ENCODE measurements around the gene SPHKAP.

DNA sequence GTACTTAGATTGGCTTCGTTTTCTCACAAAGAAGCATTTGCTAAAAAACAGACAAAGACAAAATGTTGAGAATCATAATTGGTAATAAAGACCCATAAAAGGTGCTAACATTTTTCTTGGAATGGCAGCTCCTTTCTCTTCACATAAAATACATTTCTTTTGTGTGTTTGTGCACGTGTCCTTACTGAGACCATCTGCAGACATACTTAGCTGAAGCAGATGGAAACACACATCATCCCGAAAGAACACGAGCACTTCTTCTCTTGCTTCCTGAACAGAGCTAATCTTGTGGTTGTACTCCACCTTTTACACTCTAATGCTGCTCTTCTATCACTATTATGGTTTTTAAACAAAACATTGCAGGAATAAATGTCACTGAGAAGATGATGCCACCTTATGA is 142.5 kb downstream of the SPHKAP start:
- no peak for TF ChIP-seq TAF1 (IDR thresholded peaks at IDR 0.05; ENCODE audit: borderline replicate concordance, insufficient read depth, low read length)
- no peak for TF ChIP-seq POLR2AphosphoS5 (IDR thresholded peaks at IDR 0.05; ENCODE audit: low read depth, low read length)
- TF ChIP-seq, protein P1, sequence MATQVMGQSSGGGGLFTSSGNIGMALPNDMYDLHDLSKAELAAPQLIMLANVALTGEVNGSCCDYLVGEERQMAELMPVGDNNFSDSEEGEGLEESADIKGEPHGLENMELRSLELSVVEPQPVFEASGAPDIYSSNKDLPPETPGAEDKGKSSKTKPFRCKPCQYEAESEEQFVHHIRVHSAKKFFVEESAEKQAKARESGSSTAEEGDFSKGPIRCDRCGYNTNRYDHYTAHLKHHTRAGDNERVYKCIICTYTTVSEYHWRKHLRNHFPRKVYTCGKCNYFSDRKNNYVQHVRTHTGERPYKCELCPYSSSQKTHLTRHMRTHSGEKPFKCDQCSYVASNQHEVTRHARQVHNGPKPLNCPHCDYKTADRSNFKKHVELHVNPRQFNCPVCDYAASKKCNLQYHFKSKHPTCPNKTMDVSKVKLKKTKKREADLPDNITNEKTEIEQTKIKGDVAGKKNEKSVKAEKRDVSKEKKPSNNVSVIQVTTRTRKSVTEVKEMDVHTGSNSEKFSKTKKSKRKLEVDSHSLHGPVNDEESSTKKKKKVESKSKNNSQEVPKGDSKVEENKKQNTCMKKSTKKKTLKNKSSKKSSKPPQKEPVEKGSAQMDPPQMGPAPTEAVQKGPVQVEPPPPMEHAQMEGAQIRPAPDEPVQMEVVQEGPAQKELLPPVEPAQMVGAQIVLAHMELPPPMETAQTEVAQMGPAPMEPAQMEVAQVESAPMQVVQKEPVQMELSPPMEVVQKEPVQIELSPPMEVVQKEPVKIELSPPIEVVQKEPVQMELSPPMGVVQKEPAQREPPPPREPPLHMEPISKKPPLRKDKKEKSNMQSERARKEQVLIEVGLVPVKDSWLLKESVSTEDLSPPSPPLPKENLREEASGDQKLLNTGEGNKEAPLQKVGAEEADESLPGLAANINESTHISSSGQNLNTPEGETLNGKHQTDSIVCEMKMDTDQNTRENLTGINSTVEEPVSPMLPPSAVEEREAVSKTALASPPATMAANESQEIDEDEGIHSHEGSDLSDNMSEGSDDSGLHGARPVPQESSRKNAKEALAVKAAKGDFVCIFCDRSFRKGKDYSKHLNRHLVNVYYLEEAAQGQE (IDR thresholded peaks at IDR 0.05; ENCODE audit: insufficient read depth in 1 of 2, low read depth in 2 of 2, low read length in 2 of 2) = no peak
- TF ChIP-seq SIN3A (IDR thresholded peaks at IDR 0.05; ENCODE audit: borderline replicate concordance, insufficient read depth, low read length) = no peak
- no peak for TF ChIP-seq FOXP2 (optimal IDR thresholded peaks at IDR 0.05; ENCODE audit: borderline replicate concordance, extremely low read depth, extremely low read length, insufficient read depth)

Data from PFSK-1 (cell line).